ENCODE results near the gene C2orf78.
A peak's percentile ranks its signal among the peaks of the same experiment; 100 is the strongest.
"Not testable (repeated sequence)": the region's sequence is repeated elsewhere in the genome, so short reads cannot be mapped to it uniquely, and the experiment has no call there.

Gene C2orf78, protein sequence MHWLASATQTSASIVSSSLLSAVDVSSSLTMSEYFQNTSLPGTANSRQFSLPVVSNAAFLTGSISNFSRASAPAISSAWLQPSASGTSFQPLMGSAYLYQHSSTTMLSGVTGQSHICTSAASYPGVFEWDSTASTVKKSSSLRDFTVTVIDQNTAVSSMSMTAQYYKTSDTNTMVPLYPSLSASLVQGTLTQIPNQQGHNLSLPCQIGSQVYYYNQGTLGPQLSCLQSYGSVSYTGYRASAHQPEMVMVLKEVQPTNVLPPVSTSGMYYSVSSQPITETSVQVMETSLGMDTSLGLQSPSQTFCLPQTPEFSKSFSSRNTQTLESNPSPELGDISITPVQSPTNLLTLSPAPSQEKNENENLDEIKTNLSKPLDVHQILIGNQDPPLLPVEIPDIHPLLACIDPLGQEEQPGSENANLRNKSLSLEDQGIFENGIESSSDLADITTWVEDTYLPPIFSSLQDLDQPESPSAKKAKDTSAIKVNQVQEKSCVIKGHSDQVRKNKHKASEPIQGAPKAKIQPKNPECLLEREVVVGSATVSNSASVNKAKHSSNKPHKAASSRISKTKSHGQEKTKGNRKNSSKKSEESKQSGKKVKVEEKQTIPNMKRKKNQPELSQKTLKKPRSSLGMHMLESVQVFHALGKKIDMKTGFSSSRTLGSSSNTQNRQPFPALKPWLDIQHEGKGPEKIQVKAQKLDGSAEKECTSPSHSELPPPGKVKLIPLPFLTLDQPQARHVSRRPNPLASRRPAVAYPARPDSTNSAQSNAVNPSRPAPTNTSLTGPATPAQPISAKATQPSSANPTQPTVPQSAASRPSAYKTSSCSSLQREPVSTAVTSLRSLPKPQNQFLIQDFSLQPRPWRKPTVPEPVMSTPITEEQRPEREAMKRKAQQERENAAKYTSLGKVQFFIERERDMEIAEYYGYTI

DNA sequence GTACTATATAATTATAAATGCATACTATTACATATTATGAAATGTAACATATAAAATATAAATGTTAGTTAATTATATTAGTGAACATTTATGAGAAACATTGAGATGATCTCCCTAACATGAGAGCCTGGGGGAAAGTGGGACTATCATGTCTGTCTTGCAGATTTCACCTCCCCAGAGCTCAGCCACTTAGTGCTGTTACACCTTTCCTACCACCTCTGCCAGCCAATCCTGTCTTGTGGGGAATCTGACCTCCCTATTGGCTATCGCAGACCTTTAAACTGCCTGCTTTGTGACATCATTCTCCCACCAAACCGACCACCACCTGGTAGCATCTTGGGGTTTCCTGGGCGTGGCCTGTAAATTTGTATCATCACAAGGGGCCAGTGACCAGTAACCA, at the start of gene C2orf78:
Gene C2orf78 (plus strand): TSS at position 301 of the 400 bp plus-strand sequence. CDS start 127 bp downstream, outside the sequence.
- DNase-seq (ENCODE audit: low read depth) = not testable (repeated sequence)

DNA sequence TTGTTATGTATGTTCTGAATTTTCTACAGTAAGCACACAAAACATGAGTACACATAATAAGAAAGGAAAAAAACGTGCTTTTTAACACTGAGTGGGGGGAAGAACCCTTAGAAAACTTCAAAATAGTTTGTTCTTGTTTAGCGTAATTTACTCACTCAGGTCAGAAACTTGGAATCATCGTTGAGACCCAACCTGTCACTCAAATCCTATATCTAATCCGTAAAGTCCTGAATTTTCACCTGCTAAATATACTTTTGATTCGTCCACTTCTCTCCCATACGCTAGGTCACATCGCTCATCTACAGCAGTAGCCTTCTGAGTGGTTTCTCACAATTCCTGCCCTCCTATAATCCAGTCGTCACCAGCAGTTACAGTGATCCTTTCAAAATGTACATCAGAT, 47.6 kb upstream of the C2orf78 start:
- DNase-seq (ENCODE audit: low read depth) = no peak

DNA sequence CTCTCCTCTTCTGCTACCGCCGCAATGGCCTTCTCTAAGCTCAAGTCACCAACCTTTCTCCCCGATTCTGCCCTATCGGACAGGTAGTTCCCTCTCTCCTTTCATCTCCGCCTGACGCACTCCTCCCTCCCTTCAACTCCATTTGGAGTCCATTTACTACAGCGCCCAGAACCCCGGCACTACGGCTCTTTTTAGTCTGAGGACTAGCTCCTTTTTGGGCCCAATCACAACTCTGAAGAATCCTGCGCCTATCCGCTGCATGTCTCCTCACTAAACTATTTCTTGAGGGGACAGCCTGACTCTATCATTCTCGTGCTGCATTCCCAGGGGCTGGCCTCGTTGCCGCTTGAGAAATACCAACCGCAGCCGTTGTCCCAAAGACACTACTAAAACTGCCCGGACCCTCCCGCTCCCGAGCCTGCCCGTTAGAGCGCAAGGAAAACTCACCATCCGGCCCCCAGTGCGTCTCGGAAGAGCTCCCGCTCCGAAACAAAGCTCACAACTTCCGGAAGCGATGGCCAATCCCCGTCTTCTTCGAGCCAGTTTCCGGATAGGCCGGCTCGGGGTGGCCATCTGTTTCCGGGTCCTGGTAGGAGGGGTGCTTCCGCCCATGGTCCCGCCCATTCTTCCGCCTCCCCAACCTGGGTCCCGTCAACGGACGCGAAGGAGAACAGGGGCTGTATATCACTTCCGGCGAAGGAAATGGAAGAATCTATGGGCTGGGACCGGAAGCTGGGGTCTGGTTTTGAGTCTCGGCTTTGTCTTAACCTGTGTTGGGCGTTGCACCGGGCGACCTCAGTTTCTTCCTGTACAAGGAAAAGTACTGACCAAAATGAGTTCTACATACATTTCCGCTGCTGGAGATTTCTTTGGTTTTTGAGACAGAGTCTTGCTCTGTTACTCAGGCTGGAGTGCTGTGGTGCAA, 46.9 kb upstream of the C2orf78 start, which contains the start of gene TPRKB:
Gene TPRKB (minus strand): TSS at position 491 of the 925 bp plus-strand sequence. CDS start 2,776 bp downstream, outside the sequence.
- DNase-seq (ENCODE audit: low read depth) = peak; percentile 78

DNA sequence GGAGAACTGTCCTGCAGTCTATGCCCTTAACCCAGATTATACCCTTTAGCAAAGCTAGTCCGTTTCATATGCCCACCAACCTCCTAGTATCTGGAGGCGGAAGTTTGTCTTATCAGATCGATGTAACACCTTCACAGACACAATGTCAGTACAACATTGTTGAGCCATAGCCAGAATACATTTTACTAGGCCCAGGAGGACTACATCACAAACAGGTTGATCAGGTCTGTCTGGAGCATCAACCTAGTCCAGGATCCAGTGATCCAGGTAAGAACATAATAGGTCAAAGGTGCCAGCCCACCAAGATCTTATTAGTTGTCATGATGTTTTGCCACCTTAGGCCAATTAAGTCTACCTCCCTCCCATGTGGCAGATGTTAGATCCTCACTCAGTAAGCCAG, 44.9 kb upstream of the C2orf78 start:
- DNase-seq (ENCODE audit: low read depth) = no peak

DNA sequence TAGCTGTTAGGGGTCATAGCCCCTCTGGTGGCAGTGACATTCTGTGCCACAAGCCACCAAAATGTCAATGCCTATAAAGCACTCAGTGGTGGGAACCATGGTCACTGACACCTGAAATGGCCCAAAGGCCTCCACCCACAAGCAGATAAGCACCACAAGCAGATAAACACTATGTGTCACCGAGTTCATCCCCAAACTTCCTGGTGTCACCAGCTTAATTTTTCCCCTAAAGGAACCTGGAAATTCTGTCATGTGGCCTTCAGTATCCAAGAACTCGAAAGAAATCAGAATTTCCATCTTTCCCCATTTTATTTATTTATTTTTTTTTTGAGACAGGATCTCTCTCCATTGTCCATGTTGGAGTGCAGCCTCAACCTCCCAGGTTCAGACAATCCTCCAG, 43.2 kb upstream of the C2orf78 start:
- DNase-seq (ENCODE audit: low read depth) = no peak

DNA sequence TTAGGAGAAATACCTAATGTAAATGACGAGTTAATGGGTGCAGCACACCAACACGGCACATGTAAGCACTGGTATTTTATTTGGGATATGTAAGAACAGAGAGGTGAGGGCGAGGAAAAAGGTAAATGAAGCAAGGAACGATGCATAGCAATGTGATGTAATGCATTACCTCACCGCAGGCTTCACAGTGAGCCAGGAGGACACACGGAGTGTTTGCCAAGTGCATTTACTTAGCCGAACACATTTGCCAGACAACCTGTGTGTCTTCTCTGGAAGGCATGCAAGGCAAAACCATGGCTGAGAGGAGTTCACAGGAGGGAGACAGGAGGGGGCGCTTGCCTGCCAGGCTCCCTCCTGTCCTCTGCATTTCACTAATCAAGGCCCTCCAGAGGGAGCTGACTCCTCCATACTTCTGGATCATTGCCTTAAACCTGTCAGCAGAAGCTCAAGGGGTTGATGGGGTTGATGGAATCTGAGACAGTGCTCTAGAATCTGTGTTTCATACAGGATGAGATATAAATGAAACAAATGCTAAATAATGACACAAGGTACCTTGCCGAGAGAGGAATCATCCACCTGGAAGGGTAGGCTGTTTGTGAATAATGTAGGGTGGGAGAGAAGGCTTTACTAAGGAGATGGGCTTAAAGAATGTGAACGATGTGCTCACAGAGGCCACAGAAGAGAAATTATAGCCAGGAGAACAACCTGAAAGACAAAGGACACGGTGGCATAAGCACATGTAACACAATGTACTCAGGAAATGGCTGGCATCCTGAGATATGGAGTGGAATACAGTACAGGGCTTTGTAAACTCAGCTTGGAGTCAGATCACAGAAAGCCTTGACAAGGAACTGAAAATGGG, 37.7 kb upstream of the C2orf78 start:
- DNase-seq (ENCODE audit: low read depth) = no peak

DNA sequence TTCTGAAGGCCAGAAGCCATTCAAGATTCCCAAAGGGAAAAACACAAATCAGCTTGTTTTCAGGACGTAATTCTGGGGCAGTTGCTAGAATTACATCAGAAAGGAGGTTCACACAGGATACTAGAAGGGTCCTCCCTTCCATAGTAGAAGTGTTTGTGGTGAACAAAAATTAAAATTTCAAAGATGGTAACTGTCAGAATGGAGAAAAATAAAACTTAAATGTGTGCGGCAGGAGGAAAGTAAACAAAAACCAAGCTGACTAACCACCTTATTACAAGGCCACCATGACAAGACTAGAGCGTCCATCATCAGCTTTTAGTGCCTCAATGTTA, 37.1 kb upstream of the C2orf78 start:
- no peak for DNase-seq (ENCODE audit: low read depth)

DNA sequence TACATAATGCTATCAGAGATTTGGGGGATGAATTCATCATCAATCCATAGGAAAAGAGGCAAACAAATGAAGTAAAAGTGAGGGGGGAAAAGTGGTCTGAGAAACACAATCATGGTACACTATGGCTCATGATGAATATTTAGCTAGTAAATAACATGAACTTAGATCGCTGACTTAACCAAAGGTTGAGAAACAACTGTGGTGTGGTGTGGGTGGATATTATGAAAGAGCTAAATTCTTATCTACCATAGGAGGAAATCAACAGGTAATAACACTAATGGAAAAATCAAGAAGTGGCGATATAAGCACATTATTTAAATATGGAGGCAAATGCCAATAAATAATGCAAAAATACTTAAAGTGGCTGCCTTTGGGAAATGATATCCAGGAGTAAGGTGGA, 34.7 kb upstream of the C2orf78 start:
- no peak for DNase-seq (ENCODE audit: low read depth)

DNA sequence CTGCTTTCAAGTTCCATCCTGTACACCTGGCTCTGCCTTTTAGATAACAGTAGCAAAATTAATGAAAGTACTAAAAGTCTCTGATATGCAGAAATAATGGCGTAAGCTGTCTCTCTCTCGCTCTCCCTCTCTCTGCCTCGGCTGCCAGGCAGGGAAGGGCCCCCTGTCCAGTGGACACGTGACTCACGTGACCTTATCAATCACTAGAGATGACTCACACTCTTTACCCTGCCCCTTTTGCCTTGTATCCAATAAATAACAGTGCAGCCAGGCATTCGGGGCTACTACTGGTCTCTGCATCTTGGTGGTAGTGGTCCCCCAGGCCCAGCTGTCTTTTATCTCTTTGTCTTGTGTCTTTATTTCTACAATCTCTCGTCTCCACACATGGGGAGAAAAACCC, 29.7 kb upstream of the C2orf78 start:
- DNase-seq (ENCODE audit: low read depth) = not testable (repeated sequence)

DNA sequence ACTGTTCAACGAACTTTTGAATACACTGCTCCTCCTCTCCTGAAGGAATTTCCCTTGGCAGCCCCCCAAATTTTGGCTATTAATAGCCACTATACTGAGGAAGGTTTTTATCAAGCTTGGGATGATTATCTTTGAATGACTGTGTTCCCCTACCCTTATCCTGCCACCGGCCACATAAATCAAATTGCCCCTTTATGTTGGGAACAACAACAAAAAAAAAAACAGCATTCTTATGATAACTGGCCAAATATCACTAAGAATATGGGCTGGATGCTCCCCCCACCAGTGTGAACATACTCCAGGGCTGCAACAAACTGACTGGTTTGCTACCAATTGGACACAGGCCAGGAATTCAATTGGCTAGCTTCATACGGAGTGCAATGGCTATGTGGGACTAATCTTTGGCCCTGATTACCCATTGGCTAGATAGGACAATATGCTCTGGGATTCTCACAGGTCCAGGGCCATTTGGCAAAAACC, 24.7 kb upstream of the C2orf78 start:
- no peak for DNase-seq (ENCODE audit: low read depth)

DNA sequence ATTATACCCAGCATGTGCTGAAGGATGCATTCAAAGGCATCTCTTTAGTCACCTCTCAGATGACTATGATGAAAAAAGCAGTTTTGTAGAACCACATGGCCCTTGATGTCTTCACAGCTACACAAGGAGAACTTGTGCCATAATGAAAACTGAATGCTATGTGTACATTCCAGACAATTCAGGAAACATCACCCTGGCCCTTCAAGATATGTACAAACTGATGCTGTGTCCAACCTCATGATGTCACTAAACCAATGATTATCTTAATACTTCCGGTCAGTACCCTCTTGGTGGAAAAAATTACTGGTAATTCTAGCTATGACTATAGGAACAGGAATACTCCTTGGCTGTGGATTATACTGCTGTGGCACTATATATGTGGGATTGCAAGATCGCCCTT, 24.1 kb upstream of the C2orf78 start:
- DNase-seq (ENCODE audit: low read depth) = no peak

DNA sequence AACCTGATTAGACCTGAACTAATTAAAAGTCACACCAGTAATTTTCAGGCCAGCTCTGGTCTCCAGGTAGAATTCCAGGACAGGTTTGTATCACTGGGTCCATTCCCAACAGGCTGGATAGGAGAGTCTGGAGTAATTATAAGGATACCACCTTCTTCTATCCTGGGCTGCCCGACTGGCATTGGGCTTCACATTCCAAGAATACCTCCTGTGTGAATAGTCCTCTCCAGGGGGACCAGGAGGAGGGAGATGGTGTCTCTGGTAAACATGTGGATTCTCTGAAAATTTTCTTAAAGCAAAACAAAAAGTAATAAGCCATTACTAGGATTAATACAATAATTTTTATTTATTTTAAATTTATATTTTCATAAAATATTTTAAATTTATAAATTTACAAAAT, 21.4 kb upstream of the C2orf78 start:
- no peak for DNase-seq (ENCODE audit: low read depth)

DNA sequence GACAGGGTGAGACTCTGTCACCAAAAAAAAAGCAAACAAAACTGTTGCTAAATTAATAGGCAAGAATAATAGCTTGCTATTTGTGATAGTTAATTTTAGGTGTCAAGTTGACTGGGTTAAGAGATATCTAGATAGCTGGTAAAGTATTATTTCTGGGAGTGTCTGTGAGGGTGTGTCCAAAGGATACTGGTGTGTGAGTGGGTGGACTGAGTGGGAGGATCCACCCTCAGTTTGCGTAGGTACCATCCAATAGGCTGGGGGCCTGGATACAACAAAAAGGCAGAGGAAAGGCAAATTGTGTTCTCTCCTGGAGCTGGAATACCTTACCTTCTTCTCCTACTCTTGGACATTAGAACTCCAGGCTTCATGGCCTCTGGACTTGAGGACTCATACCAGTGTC, 19.0 kb upstream of the C2orf78 start:
- DNase-seq (ENCODE audit: low read depth) = no peak

DNA sequence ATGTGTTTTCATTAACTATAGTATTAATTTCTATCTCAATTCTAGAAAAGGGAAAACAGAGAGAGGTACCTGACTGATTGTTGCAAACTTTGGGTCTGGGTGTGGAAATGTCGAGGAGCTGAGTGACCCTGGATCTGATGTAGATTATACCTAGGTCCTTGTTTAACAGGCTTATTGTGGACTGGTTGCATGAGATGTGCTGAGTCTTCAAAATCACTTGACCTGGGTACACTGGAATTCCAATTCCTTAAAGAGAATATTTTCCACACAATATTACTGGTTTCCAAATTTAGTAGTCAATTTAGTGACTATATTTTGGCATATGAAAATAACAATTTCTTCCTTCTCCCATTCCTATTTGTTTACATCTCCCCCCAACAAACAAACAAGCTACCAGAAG, 17.6 kb upstream of the C2orf78 start:
- no peak for DNase-seq (ENCODE audit: low read depth)

DNA sequence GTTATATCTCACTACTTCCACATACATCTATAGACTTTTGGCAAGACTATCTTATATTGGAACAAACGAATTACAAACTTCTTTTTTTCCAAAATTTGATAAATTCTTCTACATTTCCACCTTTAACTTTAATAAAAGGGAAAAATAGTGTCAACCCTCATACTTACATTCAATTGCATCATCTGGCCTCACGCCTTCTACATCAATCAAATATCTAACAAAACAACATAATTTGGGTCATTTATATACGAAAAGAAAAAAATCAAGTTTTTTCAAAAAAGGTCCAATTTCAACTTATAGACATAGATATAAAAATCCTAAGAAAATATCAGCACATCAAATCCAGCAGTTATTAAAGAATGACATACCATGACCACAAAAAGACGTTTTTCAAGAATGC, 17.0 kb upstream of the C2orf78 start:
- DNase-seq (ENCODE audit: low read depth) = no peak

DNA sequence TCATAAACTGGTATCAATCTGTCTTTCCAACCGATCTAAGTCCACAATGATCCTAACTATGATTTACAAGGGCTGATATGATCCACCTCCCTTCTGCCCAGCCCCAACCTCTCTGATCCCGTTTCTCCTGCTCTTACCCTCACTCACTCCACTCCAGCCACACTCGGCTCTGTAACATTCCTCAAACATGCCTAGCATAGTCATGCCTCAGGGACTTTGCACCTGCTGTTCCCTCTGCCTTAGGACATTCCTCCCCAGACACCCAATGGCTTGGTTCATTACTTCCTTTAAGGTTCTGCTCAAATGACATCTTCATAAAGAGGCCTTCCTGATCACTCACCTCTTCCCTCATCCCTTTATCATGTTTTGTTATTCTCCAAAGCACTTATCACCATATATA, 13.3 kb upstream of the C2orf78 start:
- no peak for DNase-seq (ENCODE audit: low read depth)

DNA sequence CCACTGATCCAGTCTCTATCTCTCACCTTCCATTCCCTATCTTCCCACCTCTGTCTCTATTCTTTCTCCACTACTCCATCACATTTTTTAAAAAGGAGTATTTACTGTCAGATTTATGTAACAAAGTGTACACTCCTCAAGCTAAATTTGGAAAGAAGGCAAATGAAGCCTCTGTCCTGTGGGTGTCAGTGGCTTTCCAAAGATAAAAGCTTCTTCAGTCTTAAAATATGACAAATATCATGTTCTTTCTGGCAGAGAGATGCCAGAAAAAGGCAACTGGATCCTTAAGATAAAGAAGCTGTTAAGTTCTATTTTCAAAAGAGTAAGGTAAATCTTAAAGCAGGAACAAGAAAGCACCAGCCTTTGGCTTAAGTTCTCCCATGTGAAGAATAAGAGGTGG, 11.2 kb upstream of the C2orf78 start:
- no peak for DNase-seq (ENCODE audit: low read depth)

DNA sequence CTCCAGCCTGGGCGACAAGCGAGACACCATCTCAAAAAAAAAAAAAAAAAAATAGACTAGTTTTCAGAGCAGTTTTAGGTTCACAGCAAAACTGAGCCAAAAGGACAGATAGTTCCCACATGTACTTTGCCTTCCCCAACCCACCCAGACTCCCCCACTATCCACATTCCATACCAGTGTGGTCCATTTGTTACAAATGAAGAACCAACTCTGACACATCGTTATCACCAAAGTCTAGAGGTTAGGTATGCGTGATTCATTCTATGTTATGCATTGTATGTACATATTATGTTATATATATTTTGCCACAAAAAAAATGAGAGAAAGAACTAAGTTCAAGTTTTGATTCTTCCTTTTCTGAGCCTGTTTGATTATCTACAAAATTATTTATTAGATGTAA, 7.6 kb upstream of the C2orf78 start:
- no peak for DNase-seq (ENCODE audit: low read depth)

DNA sequence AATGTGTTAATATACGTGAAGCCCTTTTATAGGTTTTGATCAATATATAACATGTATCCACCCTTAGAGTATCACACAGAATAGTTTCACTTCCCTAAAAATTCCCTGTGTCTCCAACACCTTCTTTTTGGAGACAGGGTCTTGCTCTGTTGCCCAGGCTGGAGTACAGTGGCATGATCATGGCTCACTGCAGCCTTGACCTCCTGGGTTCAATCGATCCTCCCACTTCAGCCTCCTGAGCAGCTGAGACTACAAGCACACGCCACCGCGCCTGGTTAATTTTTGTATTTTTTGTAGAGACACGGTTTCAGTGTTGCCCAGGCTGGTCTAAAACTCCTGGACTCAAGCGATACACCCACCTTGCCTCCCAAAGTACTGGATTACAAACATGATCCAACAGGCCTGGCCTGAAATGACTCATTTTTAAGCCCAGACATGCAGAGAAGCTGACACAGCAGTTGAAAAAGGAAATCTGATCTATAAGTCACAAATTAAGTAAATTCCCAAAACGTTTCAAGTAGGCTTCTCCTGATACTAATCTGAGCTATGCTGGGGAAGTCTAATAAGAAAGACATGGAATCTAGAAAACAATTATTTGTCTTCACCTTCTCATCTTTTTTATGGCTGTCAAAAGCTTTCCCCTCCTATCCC, 7.0 kb upstream of the C2orf78 start:
- DNase-seq (ENCODE audit: low read depth) = no peak

DNA sequence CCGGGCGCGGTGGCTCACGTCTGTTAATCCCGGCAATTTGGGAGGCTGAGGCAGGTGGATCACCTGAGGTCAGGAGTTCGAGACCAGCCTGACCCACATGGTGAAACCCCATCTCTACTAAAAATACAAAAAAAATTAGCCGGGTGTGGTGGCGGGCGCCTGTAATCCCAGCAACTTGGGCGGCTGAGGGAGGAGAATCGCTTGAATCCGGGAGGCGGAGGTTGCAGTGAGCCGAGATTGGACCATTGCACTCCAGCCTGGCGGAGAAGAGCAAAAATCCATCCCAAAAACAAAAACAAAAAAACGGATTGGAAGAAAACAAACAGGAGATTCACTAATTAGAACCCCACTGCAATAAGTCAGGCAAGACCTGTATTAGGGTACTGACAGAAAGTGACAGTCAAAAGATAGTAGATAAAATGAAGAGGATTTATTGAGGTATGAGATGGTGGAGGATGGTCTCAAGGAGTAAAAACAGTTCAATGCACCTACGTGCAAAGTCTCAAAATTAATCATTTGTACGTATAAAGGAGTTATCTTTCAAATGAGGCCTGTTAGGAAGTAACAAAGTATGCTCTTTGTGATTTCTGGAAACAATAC, 5.0 kb upstream of the C2orf78 start:
- DNase-seq (ENCODE audit: low read depth) = not testable (repeated sequence)

Measured in HS-27A (cell line).